Hypothalamus (tissue), 51 donors: ENCODE results near the gene KRT77.

Source experiments
- DNase-seq, 51 donors: peaks; one replicate each; lab custom pipeline; 2025; lab: John Stamatoyannopoulos, UW

The KRT77 gene

DNA sequence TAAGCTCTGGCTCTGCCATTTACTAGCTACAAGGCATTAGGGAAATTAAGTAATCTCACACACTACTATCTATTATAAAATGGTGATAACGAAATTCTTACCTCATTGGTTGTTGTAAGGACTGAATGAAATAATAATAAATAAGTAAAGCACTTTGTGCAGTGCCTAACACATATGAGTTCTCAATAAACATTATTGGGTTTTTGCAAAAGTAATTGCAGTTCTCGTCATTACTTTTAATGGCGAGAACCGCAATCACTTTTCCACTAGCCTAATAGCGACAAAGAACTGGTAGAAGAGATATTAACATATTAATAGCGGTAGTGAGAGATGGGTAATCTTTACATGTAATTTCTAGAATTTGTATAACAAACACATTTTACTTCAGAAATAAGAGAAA lies 9.2 kb downstream of the KRT77 start:
- DNase-seq: no peak

- no peak for DNase-seq
Measured at GRCh38 chr12:52693261-52693660, 10.1 kb downstream of the KRT77 start.

DNA sequence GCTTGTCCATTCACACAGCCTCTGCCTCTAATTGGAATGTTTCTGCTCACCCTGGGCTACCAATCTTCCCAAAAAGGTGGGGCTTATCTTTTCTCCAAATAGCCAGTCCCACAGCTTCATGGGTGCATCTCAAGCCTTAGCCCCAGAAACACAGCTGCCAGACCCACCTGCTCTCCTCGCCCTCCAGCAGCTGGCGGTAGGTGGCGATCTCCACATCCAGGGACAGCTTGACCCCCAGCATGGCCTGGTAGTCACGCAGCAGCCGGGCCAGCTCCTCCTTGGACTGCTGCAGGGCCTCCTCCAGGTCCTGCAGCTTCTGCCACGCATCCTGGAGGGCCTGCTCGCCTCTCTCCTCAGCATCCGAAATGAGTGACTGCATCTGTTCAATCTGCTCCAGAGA lies 11.1 kb downstream of the KRT77 start:
- DNase-seq: no peak

DNA sequence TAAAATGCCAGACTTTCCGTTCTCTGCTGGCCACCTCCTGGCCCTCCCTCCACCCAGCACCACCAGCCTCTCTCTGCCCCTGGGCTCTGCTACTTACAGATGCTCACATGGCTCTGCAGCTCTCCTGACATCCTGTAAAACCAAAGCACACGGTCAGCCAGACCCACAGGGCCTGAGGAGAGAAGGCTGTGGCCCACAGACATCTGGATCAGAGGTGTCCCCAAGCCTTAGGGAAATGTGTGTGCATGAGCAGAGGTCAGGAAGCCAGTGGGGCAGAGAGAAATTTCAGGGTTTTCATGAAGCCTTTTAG lies 11.5 kb downstream of the KRT77 start:
- no peak for DNase-seq

- DNase-seq: peak in 13 of 51 donors; percentile 2 to 22 (median 7)
Measured at GRCh38 chr12:52691076-52691840, 12.1 kb downstream of the KRT77 start.

DNA sequence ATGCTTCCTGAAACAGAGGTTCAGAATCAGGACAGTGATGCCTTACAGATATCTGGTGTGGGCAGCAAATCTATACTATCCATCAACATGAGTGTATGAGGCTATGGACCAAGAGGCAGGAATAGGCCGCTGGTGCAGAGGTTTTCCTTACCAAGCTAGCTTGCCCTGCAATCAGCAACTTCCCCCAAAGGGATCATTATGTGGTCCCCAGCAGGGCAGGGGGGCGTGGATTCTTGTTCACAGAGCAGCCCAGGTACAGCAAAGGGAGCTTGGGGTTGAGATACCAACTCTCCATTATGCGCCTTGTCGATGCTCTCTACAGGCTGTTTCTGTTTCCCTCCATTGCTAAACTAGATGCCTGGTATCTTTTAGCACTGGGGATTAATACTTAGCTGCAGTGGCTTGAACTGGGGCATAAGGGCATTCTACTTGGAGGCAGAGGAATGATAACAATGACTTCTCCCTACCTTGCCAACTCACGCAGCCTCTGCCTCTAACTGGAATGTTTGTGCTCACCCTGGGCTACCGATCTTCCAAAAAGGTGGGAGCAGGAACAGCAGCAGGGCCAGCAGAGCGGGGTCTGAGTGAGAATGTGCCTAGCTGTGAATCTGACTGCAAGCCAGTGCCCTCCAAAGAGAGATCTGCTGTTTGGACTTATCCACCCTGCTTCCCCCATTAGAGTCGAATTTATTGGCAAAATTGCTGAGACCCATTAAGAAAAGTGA lies 12.8 kb downstream of the KRT77 start:
- no peak for DNase-seq

- no peak for DNase-seq
Measured at GRCh38 chr12:52689936-52690335, 13.4 kb downstream of the KRT77 start.

DNA sequence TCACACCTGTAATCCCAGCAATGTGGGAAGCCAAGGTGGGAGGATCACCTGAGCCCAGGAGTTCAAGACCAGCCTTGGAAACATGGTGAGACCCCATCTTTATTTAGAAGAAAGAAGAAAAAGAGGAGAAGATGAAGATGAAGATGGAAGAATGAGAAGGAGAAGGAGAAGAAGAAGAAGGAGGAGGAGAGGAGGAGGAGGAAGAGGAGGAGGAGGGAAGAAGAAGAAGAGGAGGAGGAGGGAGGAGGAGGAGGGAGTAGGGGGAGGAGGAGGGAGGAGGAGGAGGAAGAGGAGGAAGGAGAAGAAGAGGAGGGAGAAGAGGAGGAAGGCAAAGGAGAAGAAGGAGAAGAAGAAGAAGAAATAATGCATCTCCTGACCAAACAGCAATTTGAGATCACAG lies 14.1 kb downstream of the KRT77 start:
- no peak for DNase-seq

DNA sequence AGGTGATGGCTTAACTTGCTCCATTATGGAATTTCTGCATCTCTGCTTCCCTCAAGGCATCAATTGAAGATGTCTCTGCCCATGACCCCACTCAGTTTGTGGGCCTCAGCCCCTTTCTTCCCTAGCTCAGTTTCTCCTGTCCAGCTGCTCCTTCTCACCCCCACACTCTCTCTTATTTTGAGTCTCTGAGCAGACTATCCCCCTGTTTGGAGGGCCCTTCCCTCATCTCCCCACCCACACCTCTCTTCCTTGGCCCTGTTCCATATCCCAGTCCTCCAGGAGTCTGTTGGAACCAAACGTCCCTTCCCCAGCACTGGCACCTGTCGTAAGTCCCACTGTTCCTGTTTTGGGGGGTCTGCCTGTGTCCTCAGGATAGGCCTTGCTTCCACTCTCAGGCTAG lies 14.8 kb downstream of the KRT77 start:
- DNase-seq: no peak

DNA sequence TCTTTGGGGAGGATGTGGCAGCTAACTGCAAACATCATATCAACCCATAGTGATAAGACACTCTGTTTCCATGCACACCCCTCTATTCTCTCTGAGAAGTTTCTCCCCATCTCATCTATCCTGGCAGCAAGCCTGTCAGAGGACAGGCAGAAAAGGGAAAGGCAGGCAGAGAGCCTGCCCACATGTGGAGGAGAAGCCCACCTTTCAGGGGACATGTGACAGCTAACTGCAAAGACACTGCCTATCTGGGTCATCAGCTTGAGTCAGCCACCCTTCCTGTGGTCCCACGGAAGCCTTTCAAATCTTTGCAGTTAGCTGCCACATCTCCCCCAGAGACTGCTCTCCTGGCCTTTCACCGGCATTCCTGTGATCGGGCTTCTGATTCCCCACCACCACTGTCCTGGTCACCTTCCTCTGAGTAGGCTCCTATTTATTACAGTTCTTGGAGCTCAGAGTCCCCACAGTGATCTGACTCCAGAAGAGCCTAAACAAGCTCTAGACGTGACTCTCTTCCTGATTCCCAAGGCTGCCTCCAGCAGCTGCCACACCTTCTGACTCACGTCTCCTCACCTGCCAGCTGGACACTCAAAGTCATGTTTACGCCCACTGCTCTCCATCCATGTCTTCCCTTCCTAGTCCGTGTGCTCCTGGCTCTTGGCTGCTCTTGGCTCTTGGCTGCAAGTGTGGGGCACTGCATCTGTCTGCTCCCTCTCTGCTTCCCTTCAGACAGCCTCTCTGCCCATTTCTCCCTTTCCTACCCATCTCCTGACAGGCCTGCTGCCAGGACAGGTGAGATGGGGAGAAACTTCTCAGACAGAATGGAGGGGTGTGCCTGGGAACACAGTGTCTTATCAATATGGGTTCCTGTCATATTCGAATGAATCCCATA lies 15.6 kb downstream of the KRT77 start:
- DNase-seq: no peak

- DNase-seq: no peak
Measured at GRCh38 chr12:52686756-52687487, 16.4 kb downstream of the KRT77 start.

DNA sequence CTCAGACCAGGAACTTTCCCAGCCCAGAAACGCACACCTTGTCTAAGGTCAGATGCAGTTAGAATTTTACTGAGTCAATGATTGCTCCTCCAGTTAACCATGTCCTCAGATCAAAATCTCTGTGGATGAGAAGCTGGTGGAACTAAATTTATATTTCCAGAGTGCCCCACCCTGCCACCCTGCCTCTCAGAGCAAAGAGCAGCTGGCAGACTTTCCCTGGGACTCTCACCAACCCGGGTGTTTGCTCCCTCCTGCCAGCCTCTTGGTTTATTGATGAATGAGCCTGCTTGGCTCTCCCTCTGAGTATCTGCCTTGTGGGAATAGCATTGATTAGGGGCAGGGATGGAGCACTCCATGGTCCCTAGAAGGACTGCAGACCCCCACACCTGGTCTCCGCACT lies 17.3 kb downstream of the KRT77 start:
- no peak for DNase-seq

DNA sequence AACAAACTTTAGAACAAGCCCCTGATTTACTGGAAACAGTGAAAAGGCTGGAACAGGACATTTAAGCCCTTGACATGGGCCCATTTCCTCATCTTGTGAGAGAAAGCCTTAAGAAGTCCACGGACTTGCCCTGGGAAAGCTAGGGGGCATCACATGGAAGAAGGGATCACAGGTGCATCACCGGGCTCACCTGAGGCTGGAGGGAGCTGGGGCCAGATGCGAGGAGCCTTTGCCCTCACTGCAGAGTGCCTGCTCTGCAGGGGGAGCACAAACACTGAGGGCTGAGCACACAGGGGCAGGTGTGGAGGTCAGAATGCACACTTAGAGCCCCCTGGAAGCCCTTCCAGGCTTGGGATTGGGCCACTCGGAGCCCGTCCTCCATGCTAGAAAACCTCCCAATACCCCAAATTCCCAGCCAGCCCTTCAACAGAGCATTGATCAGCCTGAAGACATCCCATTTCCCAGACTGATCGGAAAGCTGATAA lies 17.9 kb downstream of the KRT77 start:
- no peak for DNase-seq

DNA sequence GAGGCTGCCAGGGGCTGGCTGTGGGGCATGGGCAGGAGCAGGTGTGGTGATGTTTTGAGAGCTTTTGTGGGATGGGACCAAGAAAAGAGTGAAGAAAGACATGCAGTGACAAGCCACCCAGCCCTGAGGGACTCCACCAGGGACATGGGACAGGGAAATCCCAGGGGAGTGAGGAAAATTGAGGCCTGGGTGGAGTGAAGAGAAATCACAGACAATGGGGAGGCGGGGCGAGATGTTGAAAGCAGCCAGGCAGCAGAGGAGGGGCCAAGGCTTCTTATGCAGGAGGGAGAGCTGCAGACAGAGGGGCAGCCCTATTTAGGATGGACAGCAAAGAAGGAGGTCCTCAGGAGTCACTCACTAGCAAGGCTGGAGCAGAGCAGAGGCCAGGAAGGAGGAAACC lies 18.9 kb downstream of the KRT77 start:
- no peak for DNase-seq

- no peak for DNase-seq
Measured at GRCh38 chr12:52683575-52684300, 19.6 kb downstream of the KRT77 start.

DNA sequence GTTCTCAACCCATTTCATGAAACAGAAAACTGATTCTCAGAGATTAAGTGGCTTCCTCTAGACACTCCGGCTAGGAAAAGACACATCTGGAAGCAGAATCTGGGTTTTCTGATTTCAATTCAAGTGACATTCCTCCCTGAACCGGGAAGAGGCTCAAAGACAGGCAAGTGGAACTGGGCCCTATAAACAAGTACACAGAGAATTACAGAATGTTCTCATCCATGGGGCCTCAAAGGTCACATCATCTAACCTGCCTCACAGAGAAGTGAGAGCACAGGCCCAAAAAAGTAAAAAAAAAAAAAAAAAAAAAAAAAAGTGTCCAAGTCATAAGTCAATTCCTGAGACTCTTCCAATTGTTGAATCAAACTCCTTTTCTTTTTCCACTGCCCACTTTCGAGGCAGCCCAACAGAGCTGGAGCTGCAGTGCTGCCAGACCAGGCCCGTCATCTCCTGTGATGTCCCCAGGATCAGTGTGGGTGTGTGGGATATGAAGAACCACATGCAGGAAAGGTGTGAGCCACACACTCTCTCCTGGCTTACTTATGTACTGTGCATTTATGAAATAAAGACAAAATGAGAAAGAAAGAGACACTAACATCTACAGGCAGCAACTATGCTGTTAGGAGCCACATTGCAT lies 20.3 kb downstream of the KRT77 start:
- DNase-seq: no peak

- DNase-seq: no peak
Measured at GRCh38 chr12:52682381-52682660, 21.0 kb downstream of the KRT77 start.

DNA sequence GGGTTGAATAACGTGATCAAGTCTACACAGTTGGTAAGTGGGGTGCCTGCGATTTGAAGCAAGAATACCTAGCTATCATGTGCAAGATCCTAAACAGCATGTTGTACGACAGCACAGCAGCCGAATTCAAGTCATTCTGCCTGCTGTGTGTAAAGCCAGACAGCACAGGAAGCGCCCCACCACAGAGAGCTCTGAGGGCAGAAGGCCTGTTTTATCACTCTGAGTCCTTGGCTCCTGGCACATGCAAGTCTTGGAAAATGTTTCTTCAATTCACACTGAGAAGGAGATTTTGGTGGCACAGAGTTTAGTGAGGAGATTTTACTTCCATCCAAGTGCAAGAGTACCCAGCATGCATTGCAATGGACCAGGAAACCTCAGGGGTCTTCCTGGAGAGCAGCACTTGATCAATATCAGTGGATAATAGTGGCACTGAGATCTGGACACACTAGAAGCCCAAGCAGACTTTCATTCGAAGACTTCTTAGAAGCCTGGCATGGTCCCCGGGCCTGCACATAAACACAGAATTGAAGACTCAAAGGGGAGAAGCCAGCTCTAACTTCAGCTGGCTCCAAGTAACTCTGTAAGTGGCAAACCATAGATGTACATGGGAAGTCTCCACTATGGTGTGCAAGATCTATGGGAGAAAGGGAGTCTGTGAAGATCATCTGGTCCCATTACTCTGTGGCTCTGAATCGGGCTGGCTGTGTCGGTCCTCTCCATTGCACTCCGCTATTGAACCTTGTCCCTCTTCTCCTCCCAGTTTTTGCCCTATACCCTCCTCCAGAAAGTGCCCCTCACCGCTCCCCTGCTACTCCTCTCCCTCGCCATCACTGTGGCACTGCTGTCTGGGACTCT lies 21.6 kb downstream of the KRT77 start:
- DNase-seq: peak in 1 of 51 donors; percentile 7

GRCh38 chr12:52680363-52680762 lies 23.0 kb downstream of the KRT77 start, which contains the start of gene KRT1:
KRT1 (minus strand) TSS chr12:52680407; CDS start chr12:52680348, 59 bp downstream.
- DNase-seq: no peak
